Suprapubic skin (tissue), 4 donors: ENCODE results near the gene PAGE2B. TPM values are rescaled to one million over a fixed set of nuclear protein-coding genes. Genes with fewer than 3 reads are reported as not detected.

Experiments used
- DNase-seq, 2 donors: peaks; one replicate each; pipeline ENCODE4 v3.0.0-alpha.2; 2019; ENCODE audit warnings: low spot score in 2 of 2
- H3K27ac ChIP-seq: fragments of 200-600 bp; sonication (generic); one replicate; pipeline ENCODE4 v1.5.1; 2019
- H3K27me3 ChIP-seq: fragments of 200-600 bp; sonication (generic); one replicate; pipeline ENCODE4 v1.5.1; 2019
- H3K36me3 ChIP-seq: fragments of 200-600 bp; sonication (generic); one replicate; pipeline ENCODE4 v1.5.1; 2019
- H3K4me1 ChIP-seq: fragments of 200-600 bp; sonication (generic); one replicate; pipeline ENCODE4 v1.5.1; 2019
- H3K4me3 ChIP-seq: fragments of 200-600 bp; sonication (generic); one replicate; pipeline ENCODE4 v1.5.1; 2019; ENCODE audit warnings: mild to moderate bottlenecking
- H3K9me3 ChIP-seq: fragments of 200-600 bp; sonication (generic); one replicate; pipeline ENCODE4 v1.5.1; 2019
- CTCF ChIP-seq, 2 donors: fragments of 200-600 bp in 1 of 2; fragments of 450-650 bp in 1 of 2; sonication (generic) in 1 of 2; IDR thresholded peaks; one replicate each; pipeline ENCODE4 v1.5.1; 2016 to 2019; ENCODE audit warnings: antibody characterized with exemption in 2 of 2, mild to moderate bottlenecking in 1 of 2, moderate library complexity in 1 of 2
- EP300 ChIP-seq: sonication (generic); formaldehyde crosslinking; IDR thresholded peaks from one replicate; pipeline ENCODE4 v1.6.1; 2017; ENCODE audit warnings: antibody characterized with exemption
- POLR2A ChIP-seq, 2 donors: fragments of 450-650 bp; IDR thresholded peaks; one replicate each; pipeline ENCODE4 v1.6.1; 2017; ENCODE audit warnings: antibody characterized with exemption in 2 of 2, mild to moderate bottlenecking in 2 of 2, moderate library complexity in 2 of 2
- POLR2AphosphoS5 ChIP-seq, 3 donors: sonication (generic); formaldehyde crosslinking; IDR thresholded peaks; one replicate each; pipeline ENCODE4 v1.6.1; 2017; ENCODE audit warnings: antibody characterized with exemption in 3 of 3
- WGBS: methylation state at CpG from one replicate; pipeline ENCODE4 v1.1.5; 2018; 5-methylcytosine and 5-hydroxymethylcytosine counted together
- total RNA-seq, 4 donors: library from RNA; depleted of rRNA; stranded (reverse); fragments of >200 nt; gene quantifications; one replicate each; pipeline ENCODE4 v1.1.0, GENCODE V29; 2016

Gene PAGE2B
- total RNA-seq, 4 donors from 2014 or later, result not detected

- DNase-seq, result no peak
- Histone ChIP-seq H3K27me3 (no peaks in the 10 kb centered on the region), H3K27ac (no peak overlapping the region), H3K4me3 (no peak overlapping the region), H3K9me3 (no peaks in the 10 kb centered on the region), H3K4me1 (no peaks in the 10 kb centered on the region), H3K36me3 (no peaks in the 10 kb centered on the region)
- no peak for TF ChIP-seq EP300
- no peak for TF ChIP-seq CTCF (IDR thresholded peaks at IDR 0.05)
- no peak for TF ChIP-seq POLR2AphosphoS5 (IDR thresholded peaks at IDR 0.05)
- no peak for TF ChIP-seq POLR2A (IDR thresholded peaks at IDR 0.05)
- WGBS, result 40% methylated on average over 2 of the region's 2 CpGs
Observed at GRCh38 chrX:55098691-55099090, 23.9 kb downstream of the PAGE2B start.

GRCh38 chrX:55099162-55099561 lies 24.3 kb downstream of the PAGE2B start:
- DNase-seq, result no peak
- TF ChIP-seq POLR2A (IDR thresholded peaks at IDR 0.05) (no peak), CTCF (IDR thresholded peaks at IDR 0.05) (no peak), POLR2AphosphoS5 (IDR thresholded peaks at IDR 0.05) (no peak), EP300 (no peak)
- H3K27me3 ChIP-seq, result no peaks in the 10 kb centered on the region
- no peak overlapping the region for H3K4me3 ChIP-seq
- 41% methylated on average over 1 of the region's 1 CpG for WGBS
- no peaks in the 10 kb centered on the region for H3K9me3 ChIP-seq
- no peaks in the 10 kb centered on the region for H3K36me3 ChIP-seq
- no peak overlapping the region for H3K27ac ChIP-seq
- H3K4me1 ChIP-seq, result no peaks in the 10 kb centered on the region

DNA sequence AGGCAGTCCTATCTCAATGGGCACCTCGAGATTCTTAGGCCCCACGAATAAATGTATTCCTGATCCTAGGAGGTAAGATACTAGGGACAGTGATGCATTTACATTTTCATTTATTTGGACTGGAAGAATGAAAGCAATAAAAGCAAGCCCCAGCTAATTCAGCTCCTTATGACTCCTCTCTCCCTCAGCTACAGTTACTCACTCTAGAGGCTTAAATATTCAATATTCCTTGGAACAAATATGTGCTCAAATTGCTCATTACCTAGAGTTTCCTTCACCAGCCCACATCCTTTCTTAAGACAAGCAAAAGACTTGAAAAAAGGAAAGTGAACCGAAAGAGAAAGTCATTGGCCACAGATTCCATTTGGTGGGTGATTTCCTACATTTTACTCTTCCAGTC lies 27.9 kb downstream of the PAGE2B start:
- Histone ChIP-seq H3K9me3 (no peaks in the 10 kb centered on the region), H3K4me1 (no peaks in the 10 kb centered on the region), H3K27me3 (no peaks in the 10 kb centered on the region), H3K4me3 (no peak overlapping the region), H3K36me3 (no peaks in the 10 kb centered on the region), H3K27ac (no peak overlapping the region)
- TF ChIP-seq EP300 (no peak), POLR2A (IDR thresholded peaks at IDR 0.05) (no peak), CTCF (IDR thresholded peaks at IDR 0.05) (no peak), POLR2AphosphoS5 (IDR thresholded peaks at IDR 0.05) (no peak)
- DNase-seq, result no peak
- 63% methylated on average over 3 of the region's 3 CpGs for WGBS

DNA sequence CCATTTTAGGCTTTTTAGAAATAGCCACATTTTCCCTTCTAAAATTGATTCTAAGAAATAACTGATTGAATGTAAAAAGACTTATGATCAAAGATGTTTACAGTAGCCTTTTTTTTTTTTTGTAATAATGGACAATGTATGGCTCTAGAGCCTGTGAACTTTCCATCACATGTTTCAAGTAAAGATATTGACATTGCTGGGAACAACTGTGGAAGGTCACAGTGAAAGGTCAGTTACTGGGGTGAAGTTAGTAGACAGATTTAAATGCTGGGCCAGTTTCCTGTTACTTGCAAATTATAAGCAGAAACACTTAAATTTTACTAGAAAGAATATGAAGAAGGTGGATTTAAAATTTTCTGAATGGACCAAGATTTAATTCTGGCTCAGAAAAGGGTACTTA lies 32.4 kb downstream of the PAGE2B start:
- no peak for DNase-seq
- Histone ChIP-seq H3K36me3 (no peaks in the 10 kb centered on the region), H3K27ac (no peak overlapping the region), H3K9me3 (no peaks in the 10 kb centered on the region), H3K4me3 (no peak overlapping the region), H3K4me1 (peaks cover 7% of the 10 kb centered on the region), H3K27me3 (no peaks in the 10 kb centered on the region)
- TF ChIP-seq EP300 (no peak), POLR2A (IDR thresholded peaks at IDR 0.05) (no peak), POLR2AphosphoS5 (IDR thresholded peaks at IDR 0.05) (no peak), CTCF (IDR thresholded peaks at IDR 0.05) (no peak)

DNA sequence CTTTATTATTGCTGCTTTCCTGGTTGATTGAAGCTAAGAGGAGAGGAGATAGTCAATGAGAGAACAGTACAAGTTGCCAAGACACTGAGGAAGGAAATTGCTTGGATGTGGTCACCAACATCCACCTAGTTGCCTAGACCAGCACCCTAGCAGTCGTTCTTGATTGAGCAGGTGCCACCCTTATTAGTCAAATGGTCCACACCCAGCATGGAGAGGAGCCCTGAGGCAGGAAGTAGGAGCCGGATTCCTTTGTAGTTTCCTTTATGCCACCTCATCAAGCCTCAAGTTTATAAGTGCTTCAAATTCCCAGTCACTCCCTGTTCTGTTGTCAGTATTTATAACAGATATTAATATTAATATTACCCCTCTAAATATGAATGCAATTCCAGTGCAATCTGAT lies 33.1 kb downstream of the PAGE2B start:
- no peak for TF ChIP-seq POLR2AphosphoS5 (IDR thresholded peaks at IDR 0.05)
- no peak for TF ChIP-seq POLR2A (IDR thresholded peaks at IDR 0.05)
- no peak for TF ChIP-seq CTCF (IDR thresholded peaks at IDR 0.05)
- no peak for TF ChIP-seq EP300
- WGBS, result 23% methylated on average over 2 of the region's 2 CpGs
- H3K27ac ChIP-seq, result no peak overlapping the region
- no peaks in the 10 kb centered on the region for H3K27me3 ChIP-seq
- peaks cover 7% of the 10 kb centered on the region for H3K4me1 ChIP-seq
- H3K4me3 ChIP-seq, result no peak overlapping the region
- no peaks in the 10 kb centered on the region for H3K36me3 ChIP-seq
- H3K9me3 ChIP-seq, result no peaks in the 10 kb centered on the region
- DNase-seq, result no peak
